BLaER1 (cell line): Measurements from ENCODE around the gene SARDH.

Source experiments
- H3K27ac ChIP-seq: shearing (Covaris generic); formaldehyde crosslinking; 2 replicates; pipeline ENCODE4 v1.8.1; 2022
- H3K27me3 ChIP-seq: shearing (Covaris generic); formaldehyde crosslinking; 2 replicates; pipeline ENCODE4 v1.8.1; 2022
- H3K36me3 ChIP-seq: shearing (Covaris generic); formaldehyde crosslinking; 2 replicates; pipeline ENCODE4 v1.8.1; 2022
- H3K4me1 ChIP-seq: shearing (Covaris generic); formaldehyde crosslinking; 2 replicates; pipeline ENCODE4 v1.8.1; 2022
- H3K4me2 ChIP-seq: shearing (Covaris generic); formaldehyde crosslinking; 2 replicates; pipeline ENCODE4 v1.8.1; 2022
- H3K4me3 ChIP-seq: shearing (Covaris generic); formaldehyde crosslinking; 2 replicates; pipeline ENCODE4 v1.8.1; 2022
- H3K9ac ChIP-seq: shearing (Covaris generic); formaldehyde crosslinking; 2 replicates; pipeline ENCODE4 v1.8.1; 2022
- H3K9me3 ChIP-seq: shearing (Covaris generic); formaldehyde crosslinking; 2 replicates; pipeline ENCODE4 v1.8.1; 2022
- H4K20me1 ChIP-seq: shearing (Covaris generic); formaldehyde crosslinking; 2 replicates; pipeline ENCODE4 v1.8.1; 2022
- Cebpa-rat ChIP-seq: shearing (Covaris generic); IDR thresholded peaks from 2 replicates; pipeline ENCODE4 v1.8.1; 2022

SARDH gene

GRCh38 chr9:133709691-133710571 is 28.2 kb downstream of the SARDH start:
- peaks cover 100% of the 10 kb centered on the region for H3K4me1 ChIP-seq
- H3K36me3 ChIP-seq = no peaks in the 10 kb centered on the region
- TF ChIP-seq Cebpa-rat = no peak
- H3K27ac ChIP-seq = peak overlapping the region; percentile 49; the same call in 1 of the 2 replicates
- peak overlapping the region; percentile 97 for H3K4me2 ChIP-seq
- H3K27me3 ChIP-seq = 0 out of 2 replicates have a peak, but pooled peaks cover 3% of the 10 kb centered on the region
- no peaks in the 10 kb centered on the region; the same call in 1 of the 2 replicates for H4K20me1 ChIP-seq
- H3K9ac ChIP-seq = no peak overlapping the region
- H3K9me3 ChIP-seq = no peaks in the 10 kb centered on the region
- H3K4me3 ChIP-seq = no peak overlapping the region

GRCh38 chr9:133709015-133709611 is 29.0 kb downstream of the SARDH start:
- Histone ChIP-seq H3K9me3 (no peaks in the 10 kb centered on the region), H3K4me1 (peaks cover 100% of the 10 kb centered on the region), H4K20me1 (no peaks in the 10 kb centered on the region; the same call in 1 of the 2 replicates), H3K27ac (peak overlapping the region; percentile 57), H3K9ac (peak overlapping the region; percentile 27; the same call in 1 of the 2 replicates), H3K4me3 (no peak overlapping the region), H3K4me2 (peak overlapping the region; percentile 97), H3K27me3 (0 out of 2 replicates have a peak, but pooled peaks cover 3% of the 10 kb centered on the region), H3K36me3 (no peaks in the 10 kb centered on the region)
- no peak for TF ChIP-seq Cebpa-rat

- H3K27ac ChIP-seq = peak overlapping the region; percentile 57
- H3K4me3 ChIP-seq = no peak overlapping the region
- peak overlapping the region; percentile 27; the same call in 1 of the 2 replicates for H3K9ac ChIP-seq
- TF ChIP-seq Cebpa-rat = no peak
- H3K36me3 ChIP-seq = no peaks in the 10 kb centered on the region
- no peaks in the 10 kb centered on the region for H3K9me3 ChIP-seq
- H4K20me1 ChIP-seq = no peaks in the 10 kb centered on the region; the same call in 1 of the 2 replicates
- H3K27me3 ChIP-seq = 0 out of 2 replicates have a peak, but pooled peaks cover 3% of the 10 kb centered on the region
- H3K4me2 ChIP-seq = peak overlapping the region; percentile 97
- peaks cover 100% of the 10 kb centered on the region for H3K4me1 ChIP-seq
These were observed 29.7 kb downstream of the SARDH start for GRCh38 chr9:133708246-133709014.

- H4K20me1 ChIP-seq = no peaks in the 10 kb centered on the region; the same call in 1 of the 2 replicates
- H3K27ac ChIP-seq = 0 out of 2 replicates have a peak overlapping the region, but pooled peaks have one; percentile 66
- H3K4me1 ChIP-seq = peaks cover 100% of the 10 kb centered on the region
- TF ChIP-seq Cebpa-rat = no peak
- peak overlapping the region; percentile 34; the same call in 1 of the 2 replicates for H3K4me3 ChIP-seq
- peak overlapping the region; percentile 97 for H3K4me2 ChIP-seq
- H3K36me3 ChIP-seq = no peaks in the 10 kb centered on the region
- 0 out of 2 replicates have a peak, but pooled peaks cover 3% of the 10 kb centered on the region for H3K27me3 ChIP-seq
- 0 out of 2 replicates have a peak overlapping the region, but pooled peaks have one; percentile 64 for H3K9ac ChIP-seq
- no peaks in the 10 kb centered on the region for H3K9me3 ChIP-seq
These were observed 30.3 kb downstream of the SARDH start for GRCh38 chr9:133707763-133708245.

- no peaks in the 10 kb centered on the region for H3K27me3 ChIP-seq
These were observed 30.9 kb downstream of the SARDH start for GRCh38 chr9:133707065-133707762.

GRCh38 chr9:133706307-133707050 is 31.7 kb downstream of the SARDH start:
- H3K36me3 ChIP-seq = no peaks in the 10 kb centered on the region
- H3K9ac ChIP-seq = peak overlapping the region; percentile 64
- TF ChIP-seq Cebpa-rat = no peak
- peaks cover 100% of the 10 kb centered on the region for H3K4me1 ChIP-seq
- H4K20me1 ChIP-seq = no peaks in the 10 kb centered on the region; the same call in 1 of the 2 replicates
- no peaks in the 10 kb centered on the region for H3K27me3 ChIP-seq
- peak overlapping the region; percentile 63 for H3K27ac ChIP-seq
- no peak overlapping the region for H3K4me3 ChIP-seq
- peak overlapping the region; percentile 97 for H3K4me2 ChIP-seq
- H3K9me3 ChIP-seq = no peaks in the 10 kb centered on the region

More at GRCh38 chr9:133707065-133707762, 30.9 kb downstream of the SARDH start:
- H4K20me1 ChIP-seq = no peaks in the 10 kb centered on the region; the same call in 1 of the 2 replicates
- peak overlapping the region; percentile 34; the same call in 1 of the 2 replicates for H3K4me3 ChIP-seq
- TF ChIP-seq Cebpa-rat = peak; percentile 79
- H3K9me3 ChIP-seq = no peaks in the 10 kb centered on the region
- H3K4me2 ChIP-seq = peak overlapping the region; percentile 97
- peak overlapping the region; percentile 64 for H3K9ac ChIP-seq
- H3K36me3 ChIP-seq = no peaks in the 10 kb centered on the region
- H3K4me1 ChIP-seq = peaks cover 100% of the 10 kb centered on the region
- H3K27ac ChIP-seq = peak overlapping the region; percentile 66

- no peak overlapping the region for H3K9ac ChIP-seq
- H3K27ac ChIP-seq = no peak overlapping the region
- H3K4me1 ChIP-seq = peaks cover 100% of the 10 kb centered on the region
- no peak overlapping the region for H3K4me3 ChIP-seq
- H3K36me3 ChIP-seq = no peaks in the 10 kb centered on the region
- no peaks in the 10 kb centered on the region for H3K9me3 ChIP-seq
- H4K20me1 ChIP-seq = no peaks in the 10 kb centered on the region; the same call in 1 of the 2 replicates
- H3K4me2 ChIP-seq = peak overlapping the region; percentile 97
- TF ChIP-seq Cebpa-rat = no peak
- H3K27me3 ChIP-seq = no peaks in the 10 kb centered on the region
These were observed 32.6 kb downstream of the SARDH start for GRCh38 chr9:133705576-133705975.

GRCh38 chr9:133704711-133705181 is 33.4 kb downstream of the SARDH start:
- peak overlapping the region; percentile 63 for H3K4me3 ChIP-seq
- H3K9me3 ChIP-seq = no peaks in the 10 kb centered on the region
- peak overlapping the region; percentile 84 for H3K9ac ChIP-seq
- peaks cover 100% of the 10 kb centered on the region for H3K4me1 ChIP-seq
- peak overlapping the region; percentile 97 for H3K27ac ChIP-seq
- H3K27me3 ChIP-seq = no peaks in the 10 kb centered on the region
- TF ChIP-seq Cebpa-rat = no peak
- H3K36me3 ChIP-seq = no peaks in the 10 kb centered on the region
- H4K20me1 ChIP-seq = no peaks in the 10 kb centered on the region; the same call in 1 of the 2 replicates
- H3K4me2 ChIP-seq = peak overlapping the region; percentile 99
